ENCODE data around the gene KLHL29. TPM values are rescaled to one million over a fixed set of nuclear protein-coding genes. Genes with fewer than 3 reads are reported as not detected.

Gene KLHL29
- total and polyA plus RNA-seq, 10 donors, result 1.5 to 30.5 (median 9.4) TPM

DNA sequence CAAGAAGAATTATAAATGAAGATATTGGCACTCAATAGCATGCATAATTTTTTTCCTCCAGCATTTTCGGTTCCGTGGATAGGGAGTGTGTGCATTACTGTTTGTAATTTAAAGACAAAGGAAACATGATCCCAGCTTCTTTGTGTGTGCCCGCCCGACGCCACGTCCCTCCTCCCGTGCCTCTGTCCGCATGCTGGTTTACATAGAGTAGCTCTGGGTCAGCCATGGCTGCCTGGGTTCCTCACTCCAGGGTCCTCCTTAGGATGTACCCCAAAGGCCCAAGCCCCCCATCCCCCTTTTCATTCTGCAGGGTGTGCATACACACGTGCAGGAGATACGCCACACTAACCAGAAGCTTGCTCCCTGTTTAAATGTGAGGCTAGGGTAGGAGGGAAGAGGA is 214.7 kb downstream of the KLHL29 start:
- 85 to 91% (median 90%) methylated on average over 10 of the region's 10 CpGs for WGBS, 5 donors
- peak; percentile 22 for DNase-seq
- intact Hi-C loops (cut with DNase I; ENCODE audit: low total_unique reads), result no loop called here

DNA sequence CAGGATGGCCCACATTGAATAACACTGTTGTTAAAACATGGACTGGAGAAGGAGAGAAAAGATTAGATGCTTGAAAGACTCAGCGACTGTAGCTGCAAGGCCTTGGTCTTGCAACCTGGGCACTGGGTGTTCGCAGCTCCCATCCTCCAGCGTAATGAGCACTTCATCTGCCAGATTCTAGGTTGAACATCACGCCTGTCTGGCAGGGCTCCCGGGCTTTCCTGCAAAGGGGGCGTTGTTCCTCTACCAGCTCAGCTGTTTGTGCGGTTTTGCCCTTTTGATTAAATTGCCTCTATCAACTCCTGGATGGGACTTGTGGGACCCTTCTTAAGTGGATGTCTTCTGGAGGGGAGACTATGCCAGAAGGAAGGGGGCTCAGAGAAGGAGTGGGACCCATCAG is 215.4 kb downstream of the KLHL29 start:
- H3K27ac ChIP-seq, result no peak overlapping the region
- H3K27me3 ChIP-seq (replicated peaks in 1 of 7), result peaks cover 0 to 6% (median 0%) of the 10 kb centered on the region in 7 donors
- TF ChIP-seq, protein P1, sequence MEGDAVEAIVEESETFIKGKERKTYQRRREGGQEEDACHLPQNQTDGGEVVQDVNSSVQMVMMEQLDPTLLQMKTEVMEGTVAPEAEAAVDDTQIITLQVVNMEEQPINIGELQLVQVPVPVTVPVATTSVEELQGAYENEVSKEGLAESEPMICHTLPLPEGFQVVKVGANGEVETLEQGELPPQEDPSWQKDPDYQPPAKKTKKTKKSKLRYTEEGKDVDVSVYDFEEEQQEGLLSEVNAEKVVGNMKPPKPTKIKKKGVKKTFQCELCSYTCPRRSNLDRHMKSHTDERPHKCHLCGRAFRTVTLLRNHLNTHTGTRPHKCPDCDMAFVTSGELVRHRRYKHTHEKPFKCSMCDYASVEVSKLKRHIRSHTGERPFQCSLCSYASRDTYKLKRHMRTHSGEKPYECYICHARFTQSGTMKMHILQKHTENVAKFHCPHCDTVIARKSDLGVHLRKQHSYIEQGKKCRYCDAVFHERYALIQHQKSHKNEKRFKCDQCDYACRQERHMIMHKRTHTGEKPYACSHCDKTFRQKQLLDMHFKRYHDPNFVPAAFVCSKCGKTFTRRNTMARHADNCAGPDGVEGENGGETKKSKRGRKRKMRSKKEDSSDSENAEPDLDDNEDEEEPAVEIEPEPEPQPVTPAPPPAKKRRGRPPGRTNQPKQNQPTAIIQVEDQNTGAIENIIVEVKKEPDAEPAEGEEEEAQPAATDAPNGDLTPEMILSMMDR (IDR thresholded peaks at IDR 0.05 in 8 of 11, conservative IDR thresholded peaks at IDR 0.05 in 3 of 11), result no peak
- TF ChIP-seq POLR2AphosphoS5 (IDR thresholded peaks at IDR 0.05), result no peak
- no peak for TF ChIP-seq POLR2A (IDR thresholded peaks at IDR 0.05)
- H3K4me1 ChIP-seq, result no peaks in the 10 kb centered on the region
- no peaks in the 10 kb centered on the region for H3K9me3 ChIP-seq
- peak; percentile 57 for DNase-seq
- no peaks in the 10 kb centered on the region for H3K36me3 ChIP-seq
- 79 to 89% (median 82%) methylated on average over 7 of the region's 7 CpGs for WGBS, 5 donors
- no peak overlapping the region for H3K4me3 ChIP-seq
- intact Hi-C loops (cut with DNase I; ENCODE audit: low total_unique reads), result no loop called here

More for the DNA sequence above, 214.7 kb downstream of the KLHL29 start:
- Histone ChIP-seq H3K4me1 (no peaks in the 10 kb centered on the region), H3K4me3 (no peak overlapping the region), H3K9me3 (no peaks in the 10 kb centered on the region), H3K27me3 (replicated peaks in 1 of 7) (peaks cover 0 to 6% (median 0%) of the 10 kb centered on the region in 7 donors), H3K27ac (no peak overlapping the region), H3K36me3 (no peaks in the 10 kb centered on the region)
- no peak for TF ChIP-seq POLR2AphosphoS5 (IDR thresholded peaks at IDR 0.05)
- no peak for TF ChIP-seq POLR2A (IDR thresholded peaks at IDR 0.05)
- TF ChIP-seq, protein P1 (IDR thresholded peaks at IDR 0.05 in 8 of 11, conservative IDR thresholded peaks at IDR 0.05 in 3 of 11), result no peak

DNA sequence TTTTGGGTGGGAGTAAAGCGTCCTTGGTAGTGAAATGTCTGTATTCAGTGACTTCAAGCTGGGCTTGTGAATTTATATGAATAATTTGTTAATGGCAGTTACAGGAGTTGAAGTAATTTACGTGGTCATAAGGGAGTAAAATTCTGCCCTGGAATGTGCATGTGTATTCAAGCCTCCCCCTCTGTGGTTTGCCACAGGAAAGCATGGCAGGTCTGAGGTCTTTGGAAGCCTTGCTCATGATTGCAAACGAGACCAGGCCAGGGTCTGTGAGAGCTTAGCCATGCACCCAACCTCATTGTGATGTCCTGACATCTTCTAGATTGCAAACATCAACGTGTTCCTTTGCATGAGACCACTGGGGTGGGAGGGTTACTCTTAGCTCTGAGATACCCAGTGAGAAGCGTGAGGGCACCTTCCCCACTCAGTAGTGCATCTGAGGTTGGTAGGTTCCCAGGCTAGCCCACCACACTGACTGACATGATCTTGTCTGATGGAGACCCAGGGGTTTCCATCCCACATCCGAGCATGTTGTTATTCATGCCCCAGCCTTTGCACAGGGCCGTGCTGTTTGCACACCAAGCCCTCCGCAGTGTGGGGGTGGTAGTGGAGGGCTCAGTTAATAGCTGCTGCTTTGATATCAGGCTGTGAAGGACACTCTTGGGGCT is 216.5 kb downstream of the KLHL29 start:
- no peak overlapping the region for H3K4me3 ChIP-seq
- H3K9me3 ChIP-seq, result peaks cover 0 to 7% (median 3%) of the 10 kb centered on the region in 8 donors
- no peaks in the 10 kb centered on the region for H3K36me3 ChIP-seq
- H3K27ac ChIP-seq, result no peak overlapping the region
- intact Hi-C loops (cut with DNase I; ENCODE audit: low total_unique reads), result no loop called here
- TF ChIP-seq POLR2AphosphoS5 (IDR thresholded peaks at IDR 0.05) (no peak), POLR2A (IDR thresholded peaks at IDR 0.05) (no peak)
- TF ChIP-seq, protein P1 (IDR thresholded peaks at IDR 0.05 in 8 of 11, conservative IDR thresholded peaks at IDR 0.05 in 3 of 11), result no peak
- H3K27me3 ChIP-seq (replicated peaks in 1 of 7), result no peaks in the 10 kb centered on the region
- H3K4me1 ChIP-seq, result no peaks in the 10 kb centered on the region
- peak; percentile 52 for DNase-seq
- WGBS, 5 donors, result 49 to 76% (median 61%) methylated on average over 4 to 8 of the region's 8 CpGs

DNA sequence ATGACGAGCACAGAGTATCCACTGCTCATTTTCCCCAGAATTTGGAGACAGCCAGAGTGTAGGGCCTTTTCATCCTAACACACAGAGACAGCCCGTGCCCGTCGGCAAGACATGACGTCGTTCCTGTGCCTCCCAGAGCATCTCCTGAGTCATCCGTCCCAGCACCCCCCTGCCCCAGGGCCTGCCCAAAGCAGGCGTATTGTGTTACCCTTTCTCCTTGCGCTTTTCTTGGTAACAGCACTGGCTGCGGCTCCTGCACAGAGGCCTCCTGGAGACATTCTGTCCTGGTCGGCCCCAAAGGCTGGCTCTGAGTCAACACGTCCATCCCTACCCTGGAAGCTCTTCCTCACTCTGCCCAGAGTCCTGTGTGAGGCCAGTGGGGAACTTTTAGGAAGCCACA is 217.1 kb downstream of the KLHL29 start:
- Histone ChIP-seq H3K4me3 (no peak overlapping the region), H3K27ac (no peak overlapping the region), H3K4me1 (no peaks in the 10 kb centered on the region), H3K27me3 (replicated peaks in 1 of 7) (no peaks in the 10 kb centered on the region), H3K36me3 (no peaks in the 10 kb centered on the region), H3K9me3 (peaks cover 0 to 14% (median 10%) of the 10 kb centered on the region in 8 donors)
- peak; percentile 66 for DNase-seq
- intact Hi-C loops (cut with DNase I; ENCODE audit: low total_unique reads), result no loop called here
- TF ChIP-seq, protein P1 (IDR thresholded peaks at IDR 0.05 in 8 of 11, conservative IDR thresholded peaks at IDR 0.05 in 3 of 11), result no peak
- TF ChIP-seq POLR2AphosphoS5 (IDR thresholded peaks at IDR 0.05), result no peak
- TF ChIP-seq POLR2A (IDR thresholded peaks at IDR 0.05), result no peak
- 78 to 85% (median 82%) methylated on average over 11 to 12 of the region's 12 CpGs for WGBS, 5 donors
